Liver (tissue), 9 donors: Measurements from ENCODE around the gene CHST13. TPM values are rescaled to one million over a fixed set of nuclear protein-coding genes. Genes with fewer than 3 reads are reported as not detected.

Experiments used
- DNase-seq: peaks from one replicate; pipeline ENCODE4 v3.0.0-alpha.2; 2017; ENCODE audit warnings: low spot score
- H3K27ac ChIP-seq, 2 donors: one replicate each; pipeline ENCODE4 v1.7.0; 2013; ENCODE audit warnings: inconsistent platforms in 2 of 2, low read length in 2 of 2, control low read depth in 1 of 2, low read depth in 1 of 2, mild to moderate bottlenecking in 1 of 2
- H3K27me3 ChIP-seq, 4 donors: one replicate each; pipeline versions ENCODE4 v1.6.1 to v1.7.0; 2013; ENCODE audit warnings: low read length in 3 of 4, inconsistent platforms in 1 of 4, mild to moderate bottlenecking in 1 of 4, moderate library complexity in 1 of 4; ENCODE audit not compliant: control insufficient read depth in 4 of 4, insufficient read depth in 4 of 4
- H3K36me3 ChIP-seq, 4 donors: one replicate each; pipeline versions ENCODE4 v1.6.1 to v1.7.0; 2013; ENCODE audit warnings: low read length in 3 of 4, mild to moderate bottlenecking in 3 of 4, low read depth in 1 of 4, moderate library complexity in 1 of 4; ENCODE audit not compliant: control insufficient read depth in 4 of 4, insufficient read depth in 3 of 4
- H3K4me1 ChIP-seq, 4 donors: one replicate each; pipeline versions ENCODE4 v1.6.1 to v1.7.0; 2013; ENCODE audit warnings: low read length in 3 of 4, mild to moderate bottlenecking in 3 of 4, moderate library complexity in 1 of 4; ENCODE audit not compliant: control insufficient read depth in 4 of 4, insufficient read depth in 4 of 4
- H3K4me3 ChIP-seq, 3 donors: one replicate each; pipeline versions ENCODE4 v1.6.1 to v1.7.0; 2013; ENCODE audit warnings: low read length in 3 of 3, control low read depth in 1 of 3, low read depth in 1 of 3, mild to moderate bottlenecking in 1 of 3
- H3K9ac ChIP-seq, 2 donors: one replicate each; pipeline ENCODE4 v1.7.0; 2013; ENCODE audit warnings: low read length in 2 of 2, mild to moderate bottlenecking in 2 of 2, moderate library complexity in 2 of 2, control low read depth in 1 of 2, low read depth in 1 of 2
- H3K9me3 ChIP-seq, 4 donors: one replicate each; pipeline versions ENCODE4 v1.6.1 to v1.7.0; 2013; ENCODE audit warnings: low read length in 3 of 4; ENCODE audit not compliant: control insufficient read depth in 4 of 4
- EGR1 ChIP-seq, 2 donors: IDR thresholded peaks; 2 replicates each; pipeline ENCODE4 v1.6.1; 2016 to 2018; ENCODE audit warnings: antibody characterized with exemption in 2 of 2, low read depth in 2 of 2
- FOXA1 ChIP-seq: IDR thresholded peaks from 2 replicates; pipeline ENCODE4 v1.6.1; 2016; ENCODE audit warnings: antibody characterized with exemption
- FOXA2 ChIP-seq: IDR thresholded peaks from 2 replicates; pipeline ENCODE4 v1.6.1; 2016; ENCODE audit warnings: antibody characterized with exemption
- GABPA ChIP-seq, 2 donors: IDR thresholded peaks in 1 of 2; conservative IDR thresholded peaks in 1 of 2; 2 replicates each; pipeline ENCODE4 v1.6.1; 2016; ENCODE audit warnings: antibody characterized with exemption in 2 of 2, mild to moderate bottlenecking in 1 of 2, moderate library complexity in 1 of 2
- HNF4A ChIP-seq, 2 donors: conservative IDR thresholded peaks; 2 replicates each; pipeline ENCODE4 v1.6.1; 2016; ENCODE audit warnings: antibody characterized with exemption in 2 of 2, mild to moderate bottlenecking in 2 of 2
- HNF4G ChIP-seq: IDR thresholded peaks from 2 replicates; pipeline ENCODE4 v1.6.1; 2016; ENCODE audit warnings: antibody characterized with exemption
- JUND ChIP-seq, 2 donors: IDR thresholded peaks; 2 replicates each; pipeline ENCODE4 v1.6.1; 2016; ENCODE audit warnings: antibody characterized with exemption in 2 of 2
- NR2F2 ChIP-seq: IDR thresholded peaks from 2 replicates; pipeline ENCODE4 v1.6.1; 2016; ENCODE audit warnings: antibody characterized with exemption
- RAD21 ChIP-seq, 2 donors: IDR thresholded peaks; 2 replicates each; pipeline ENCODE4 v1.6.1; 2016; ENCODE audit warnings: antibody characterized with exemption in 2 of 2, mild to moderate bottlenecking in 2 of 2
- RXRA ChIP-seq, 2 donors: IDR thresholded peaks; 2 replicates each; pipeline ENCODE4 v1.6.1; 2017 to 2018; ENCODE audit warnings: antibody characterized with exemption in 2 of 2, mild to moderate bottlenecking in 1 of 2
- SP1 ChIP-seq: IDR thresholded peaks from 2 replicates; pipeline ENCODE4 v1.6.1; 2018; ENCODE audit warnings: antibody characterized with exemption, mild to moderate bottlenecking
- TAF1 ChIP-seq: conservative IDR thresholded peaks from 2 replicates; pipeline ENCODE4 v1.6.1; 2016; ENCODE audit warnings: antibody characterized with exemption, mild to moderate bottlenecking
- YY1 ChIP-seq: IDR thresholded peaks from 2 replicates; pipeline ENCODE4 v1.6.1; 2016; ENCODE audit warnings: antibody characterized with exemption, mild to moderate bottlenecking
- WGBS: extraction: QIAGEN DNeasy Blood & Tissue Kit; methylation state at CpG from one replicate; pipeline ENCODE4 v1.1.7; 2013; 5-methylcytosine and 5-hydroxymethylcytosine counted together
- polyA plus RNA-seq, 2 donors: library from polyadenylated mRNA; stranded (reverse) in 1 of 2; unstranded in 1 of 2; fragments of 200-250 nt in 1 of 2; fragments of >200 nt in 1 of 2; fragmentation: Nextera tagmentation in 1 of 2; extraction: Ambion mirVana in 1 of 2; gene quantifications; one replicate each; pipeline versions ENCODE4 v1.2.1 to v1.2.3, GENCODE V29; 2013 to 2015
- total RNA-seq, 2 donors: library from RNA; depleted of rRNA; stranded (reverse); fragments of >200 nt; gene quantifications; one replicate each; pipeline ENCODE4 v1.2.3, GENCODE V29; 2014
- TF ChIP-seq, protein P1 (sequence below): fragments of 150-350 bp; IDR thresholded peaks from 2 replicates; pipeline ENCODE4 v1.5.1; 2017; ENCODE audit warnings: improper control_type of control experiment, low read depth, low read length; ENCODE audit not compliant: missing input control
- TF ChIP-seq, protein P2 (sequence below): IDR thresholded peaks from 2 replicates; pipeline ENCODE4 v1.6.1; 2016; ENCODE audit warnings: antibody characterized with exemption
- TF ChIP-seq, protein P3 (sequence below): IDR thresholded peaks from 2 replicates; pipeline ENCODE4 v1.6.1; 2016; ENCODE audit warnings: antibody characterized with exemption, mild to moderate bottlenecking
- TF ChIP-seq, protein P4 (sequence below): IDR thresholded peaks from 2 replicates; pipeline ENCODE4 v1.6.1; 2016; ENCODE audit warnings: antibody characterized with exemption
- donor health status: healthy.
- donor health status: healthy.
- donor health status: healthy.
- donor health status: healthy.
- donor health status: healthy.

The CHST13 gene
- total and polyA plus RNA-seq, 4 donors = 19.7 to 39.1 (median 25.2) TPM

DNA sequence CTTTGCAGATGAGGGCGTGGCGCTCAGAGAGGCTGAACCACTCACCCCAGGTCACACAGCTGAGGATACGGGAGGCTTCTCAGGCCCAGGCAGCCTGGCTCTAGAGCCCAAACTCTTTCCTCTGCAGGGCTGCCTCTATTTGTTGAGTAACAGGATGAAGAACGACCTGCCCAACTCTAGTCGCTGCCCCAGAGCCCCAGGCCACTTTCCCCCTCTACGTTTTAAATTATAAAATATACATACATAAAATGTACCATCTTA is 29.1 kb upstream of the CHST13 start:
- Histone ChIP-seq H3K36me3 (peaks cover 0 to 40% (median 21%) of the 10 kb centered on the region in 4 donors), H3K27ac (no peak overlapping the region), H3K9ac (no peak overlapping the region), H3K9me3 (no peaks in the 10 kb centered on the region), H3K4me1 (peaks cover 0 to 6% (median 1%) of the 10 kb centered on the region in 4 donors), H3K27me3 (no peaks in the 10 kb centered on the region), H3K4me3 (no peak overlapping the region)
- 92% methylated on average over 6 of the region's 6 CpGs for WGBS
- no peak for TF ChIP-seq GABPA (IDR thresholded peaks at IDR 0.05 in 1 of 2, conservative IDR thresholded peaks at IDR 0.05 in 1 of 2)
- TF ChIP-seq FOXA1 = no peak
- TF ChIP-seq, protein P1, sequence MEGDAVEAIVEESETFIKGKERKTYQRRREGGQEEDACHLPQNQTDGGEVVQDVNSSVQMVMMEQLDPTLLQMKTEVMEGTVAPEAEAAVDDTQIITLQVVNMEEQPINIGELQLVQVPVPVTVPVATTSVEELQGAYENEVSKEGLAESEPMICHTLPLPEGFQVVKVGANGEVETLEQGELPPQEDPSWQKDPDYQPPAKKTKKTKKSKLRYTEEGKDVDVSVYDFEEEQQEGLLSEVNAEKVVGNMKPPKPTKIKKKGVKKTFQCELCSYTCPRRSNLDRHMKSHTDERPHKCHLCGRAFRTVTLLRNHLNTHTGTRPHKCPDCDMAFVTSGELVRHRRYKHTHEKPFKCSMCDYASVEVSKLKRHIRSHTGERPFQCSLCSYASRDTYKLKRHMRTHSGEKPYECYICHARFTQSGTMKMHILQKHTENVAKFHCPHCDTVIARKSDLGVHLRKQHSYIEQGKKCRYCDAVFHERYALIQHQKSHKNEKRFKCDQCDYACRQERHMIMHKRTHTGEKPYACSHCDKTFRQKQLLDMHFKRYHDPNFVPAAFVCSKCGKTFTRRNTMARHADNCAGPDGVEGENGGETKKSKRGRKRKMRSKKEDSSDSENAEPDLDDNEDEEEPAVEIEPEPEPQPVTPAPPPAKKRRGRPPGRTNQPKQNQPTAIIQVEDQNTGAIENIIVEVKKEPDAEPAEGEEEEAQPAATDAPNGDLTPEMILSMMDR = no peak
- TF ChIP-seq YY1 = no peak
- TF ChIP-seq, protein P2, sequence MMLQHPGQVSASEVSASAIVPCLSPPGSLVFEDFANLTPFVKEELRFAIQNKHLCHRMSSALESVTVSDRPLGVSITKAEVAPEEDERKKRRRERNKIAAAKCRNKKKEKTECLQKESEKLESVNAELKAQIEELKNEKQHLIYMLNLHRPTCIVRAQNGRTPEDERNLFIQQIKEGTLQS = no peak
- TF ChIP-seq FOXA2 = no peak
- TF ChIP-seq, protein P3, sequence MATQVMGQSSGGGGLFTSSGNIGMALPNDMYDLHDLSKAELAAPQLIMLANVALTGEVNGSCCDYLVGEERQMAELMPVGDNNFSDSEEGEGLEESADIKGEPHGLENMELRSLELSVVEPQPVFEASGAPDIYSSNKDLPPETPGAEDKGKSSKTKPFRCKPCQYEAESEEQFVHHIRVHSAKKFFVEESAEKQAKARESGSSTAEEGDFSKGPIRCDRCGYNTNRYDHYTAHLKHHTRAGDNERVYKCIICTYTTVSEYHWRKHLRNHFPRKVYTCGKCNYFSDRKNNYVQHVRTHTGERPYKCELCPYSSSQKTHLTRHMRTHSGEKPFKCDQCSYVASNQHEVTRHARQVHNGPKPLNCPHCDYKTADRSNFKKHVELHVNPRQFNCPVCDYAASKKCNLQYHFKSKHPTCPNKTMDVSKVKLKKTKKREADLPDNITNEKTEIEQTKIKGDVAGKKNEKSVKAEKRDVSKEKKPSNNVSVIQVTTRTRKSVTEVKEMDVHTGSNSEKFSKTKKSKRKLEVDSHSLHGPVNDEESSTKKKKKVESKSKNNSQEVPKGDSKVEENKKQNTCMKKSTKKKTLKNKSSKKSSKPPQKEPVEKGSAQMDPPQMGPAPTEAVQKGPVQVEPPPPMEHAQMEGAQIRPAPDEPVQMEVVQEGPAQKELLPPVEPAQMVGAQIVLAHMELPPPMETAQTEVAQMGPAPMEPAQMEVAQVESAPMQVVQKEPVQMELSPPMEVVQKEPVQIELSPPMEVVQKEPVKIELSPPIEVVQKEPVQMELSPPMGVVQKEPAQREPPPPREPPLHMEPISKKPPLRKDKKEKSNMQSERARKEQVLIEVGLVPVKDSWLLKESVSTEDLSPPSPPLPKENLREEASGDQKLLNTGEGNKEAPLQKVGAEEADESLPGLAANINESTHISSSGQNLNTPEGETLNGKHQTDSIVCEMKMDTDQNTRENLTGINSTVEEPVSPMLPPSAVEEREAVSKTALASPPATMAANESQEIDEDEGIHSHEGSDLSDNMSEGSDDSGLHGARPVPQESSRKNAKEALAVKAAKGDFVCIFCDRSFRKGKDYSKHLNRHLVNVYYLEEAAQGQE = no peak
- no peak for TF ChIP-seq JUND (IDR thresholded peaks at IDR 0.05)
- TF ChIP-seq, protein P4, sequence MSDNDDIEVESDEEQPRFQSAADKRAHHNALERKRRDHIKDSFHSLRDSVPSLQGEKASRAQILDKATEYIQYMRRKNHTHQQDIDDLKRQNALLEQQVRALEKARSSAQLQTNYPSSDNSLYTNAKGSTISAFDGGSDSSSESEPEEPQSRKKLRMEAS = no peak
- no peak for TF ChIP-seq TAF1
- TF ChIP-seq EGR1 (IDR thresholded peaks at IDR 0.05; ENCODE audit: low read depth in 2 of 2) = no peak
- DNase-seq = no peak

DNA sequence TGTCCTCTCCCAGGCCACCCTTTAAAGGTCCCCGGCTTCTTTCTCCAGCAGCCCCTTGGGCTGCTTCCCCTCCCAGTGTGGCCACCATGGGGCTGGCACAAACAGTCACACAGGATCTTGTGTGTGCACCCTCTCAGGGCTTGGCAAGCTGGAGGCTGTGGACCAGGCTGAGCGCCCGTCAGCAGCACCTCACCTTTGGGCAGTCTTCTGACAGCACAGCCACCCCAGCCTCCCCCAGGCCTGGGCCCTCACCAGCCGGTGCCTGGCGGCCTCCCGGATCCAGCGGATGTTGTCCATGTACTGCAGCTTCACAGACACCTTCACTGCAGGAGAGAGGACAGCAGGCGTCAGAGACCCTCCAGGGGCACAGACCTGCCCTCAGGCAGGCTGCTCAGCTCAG is 28.2 kb upstream of the CHST13 start:
- no peak for DNase-seq
- H3K36me3 ChIP-seq = peaks cover 0 to 47% (median 22%) of the 10 kb centered on the region in 4 donors
- no peaks in the 10 kb centered on the region for H3K9me3 ChIP-seq
- no peak overlapping the region for H3K9ac ChIP-seq
- no peak for TF ChIP-seq HNF4A (conservative IDR thresholded peaks at IDR 0.05)
- no peak for TF ChIP-seq SP1
- TF ChIP-seq, protein P3 = no peak
- no peak for TF ChIP-seq TAF1
- TF ChIP-seq NR2F2 = no peak
- TF ChIP-seq, protein P2 = no peak
- no peak for TF ChIP-seq HNF4G
- no peak for TF ChIP-seq FOXA1
- no peak for TF ChIP-seq EGR1 (IDR thresholded peaks at IDR 0.05; ENCODE audit: low read depth in 2 of 2)
- no peak for TF ChIP-seq RAD21 (IDR thresholded peaks at IDR 0.05)
- TF ChIP-seq JUND (IDR thresholded peaks at IDR 0.05) = no peak
- TF ChIP-seq RXRA (IDR thresholded peaks at IDR 0.05) = no peak
- TF ChIP-seq YY1 = no peak
- TF ChIP-seq, protein P4 = no peak
- H3K4me1 ChIP-seq = peaks cover 0 to 5% (median 1%) of the 10 kb centered on the region in 4 donors
- no peak overlapping the region for H3K4me3 ChIP-seq
- no peak overlapping the region for H3K27ac ChIP-seq
- no peaks in the 10 kb centered on the region for H3K27me3 ChIP-seq
- 93% methylated on average over 8 of the region's 8 CpGs for WGBS
